GM19468 (cell line): Measurements from ENCODE around the gene ALDH1L1.

Source experiments
- ATAC-seq: cut with Tn5 transposase; IDR thresholded peaks from one replicate; pipeline ENCODE4 v1.9.1; 2021; ENCODE audit warnings: mild to moderate bottlenecking, moderate library complexity, moderate number of reproducible peaks; ENCODE audit not compliant: unreplicated experiment; ENCODE audit errors: extremely low read depth

The ALDH1L1 gene

GRCh38 chr3:126124148-126124868 is 56.1 kb downstream of the ALDH1L1 start:
- no peak for ATAC-seq

DNA sequence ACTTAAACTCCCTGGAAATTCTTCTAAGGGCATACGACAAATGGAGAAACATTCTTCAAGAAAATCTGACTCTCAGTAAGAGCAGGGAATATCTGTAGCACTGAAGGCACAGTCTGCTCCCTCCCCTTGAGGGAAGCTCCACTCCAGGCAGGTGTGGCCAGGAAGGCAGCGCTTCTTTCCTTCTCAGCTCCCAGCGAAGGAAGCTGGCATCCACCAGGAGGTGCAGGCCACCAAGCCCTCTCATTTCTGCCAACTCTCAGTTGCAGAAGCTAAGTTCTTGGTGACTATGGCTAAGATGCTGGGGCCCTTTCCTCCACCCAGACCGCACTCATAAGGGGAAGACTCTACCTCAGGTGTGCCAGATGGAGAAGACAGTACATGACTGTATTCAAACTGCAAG is 58.8 kb downstream of the ALDH1L1 start:
- no peak for ATAC-seq

- ATAC-seq: no peak
Measured at GRCh38 chr3:126121074-126121473, 59.3 kb downstream of the ALDH1L1 start.

DNA sequence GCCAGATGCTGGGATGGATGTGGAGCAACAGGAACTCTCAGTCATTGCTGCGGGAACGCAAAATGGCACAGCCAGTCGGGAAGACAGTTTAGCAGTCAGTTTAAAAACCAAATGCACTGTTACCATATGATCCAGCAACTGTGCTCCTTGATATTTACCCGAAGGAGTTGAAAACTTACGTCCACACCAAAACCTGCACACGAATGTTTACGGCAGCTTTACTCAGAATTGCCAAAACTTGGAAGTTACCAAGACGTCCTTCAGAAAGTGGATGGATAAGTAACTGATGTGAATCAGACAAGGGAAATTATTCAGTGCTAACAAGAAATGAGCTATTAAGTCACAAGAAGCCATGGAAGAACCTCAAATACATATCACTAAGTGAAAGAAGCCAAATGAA is 60.4 kb downstream of the ALDH1L1 start:
- ATAC-seq: no peak

- ATAC-seq: no peak
Measured at GRCh38 chr3:126119008-126119675, 61.2 kb downstream of the ALDH1L1 start.

GRCh38 chr3:126118591-126118990 is 61.8 kb downstream of the ALDH1L1 start:
- no peak for ATAC-seq

DNA sequence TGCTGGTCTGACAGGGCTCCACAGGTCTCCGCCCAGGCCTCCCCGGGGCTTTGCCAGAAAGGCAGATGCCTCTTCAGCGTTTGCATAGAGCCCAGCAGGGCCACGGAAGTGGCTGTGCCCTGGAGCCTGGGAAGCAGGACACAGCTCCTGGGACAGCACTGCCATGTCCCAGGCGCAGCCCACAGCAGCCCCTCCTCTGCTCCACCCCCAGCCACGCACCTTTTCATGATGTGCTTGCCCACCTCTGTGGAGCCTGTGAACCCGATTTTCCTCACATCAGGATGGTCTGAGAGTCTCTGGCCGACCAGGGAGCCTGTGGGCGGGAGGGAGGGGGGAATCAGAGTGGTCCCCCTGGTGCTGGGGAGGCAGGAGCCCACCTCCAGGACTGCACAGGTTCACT is 62.6 kb downstream of the ALDH1L1 start:
- no peak for ATAC-seq

DNA sequence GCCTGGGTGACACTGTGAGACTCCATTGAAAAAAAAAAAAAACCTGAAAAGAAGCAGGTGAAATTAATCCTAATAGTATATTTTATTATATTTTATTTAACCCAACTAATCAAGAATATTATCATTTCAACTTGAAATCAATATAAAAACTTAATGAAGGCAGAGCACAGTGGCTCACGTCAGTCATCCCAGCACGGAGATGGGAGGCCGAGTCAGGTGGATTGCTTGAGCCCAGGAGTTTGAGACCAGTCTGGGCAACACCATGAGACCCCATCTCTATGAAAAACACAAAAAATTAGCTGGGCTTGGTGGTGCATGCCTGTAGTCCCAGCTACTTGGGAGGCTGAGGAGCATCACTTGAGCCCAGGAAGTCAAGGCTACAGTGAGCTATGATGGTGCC is 63.2 kb downstream of the ALDH1L1 start:
- no peak for ATAC-seq

- ATAC-seq: no peak
Measured at GRCh38 chr3:126116526-126116925, 63.9 kb downstream of the ALDH1L1 start.

GRCh38 chr3:126114443-126115386 is 65.7 kb downstream of the ALDH1L1 start:
- ATAC-seq: no peak

DNA sequence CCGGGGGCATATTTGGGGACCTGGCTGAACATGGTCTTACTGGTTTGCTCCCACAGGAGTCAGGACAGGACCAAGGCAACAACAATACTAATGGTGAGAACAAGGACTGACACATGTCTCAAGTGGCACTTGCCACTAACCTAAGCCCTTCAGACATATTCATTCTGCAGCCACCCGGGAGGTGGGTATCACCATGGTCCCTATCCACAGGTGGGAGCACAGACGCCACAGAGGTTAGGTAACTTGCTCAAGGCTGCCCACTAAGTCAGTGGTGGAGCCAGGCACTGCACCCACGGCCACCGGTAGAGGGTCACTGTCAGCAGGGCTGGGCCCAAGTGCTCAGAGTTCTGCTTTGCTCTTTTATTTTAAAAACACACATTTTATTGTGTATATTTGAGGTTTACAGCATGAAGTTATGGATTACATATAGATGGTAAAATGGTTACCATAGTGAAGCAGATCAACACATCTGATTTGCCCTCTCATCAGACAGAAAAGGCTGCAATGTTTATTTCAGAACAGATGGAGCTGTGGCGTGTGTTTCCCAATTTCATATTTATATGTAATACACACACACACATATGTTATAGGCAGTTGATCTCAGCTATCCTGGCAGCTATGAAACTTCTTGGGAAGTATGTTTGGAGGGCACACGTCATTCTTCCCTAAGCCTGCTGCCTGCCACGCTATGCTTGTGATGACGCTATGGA is 66.5 kb downstream of the ALDH1L1 start:
- no peak for ATAC-seq

DNA sequence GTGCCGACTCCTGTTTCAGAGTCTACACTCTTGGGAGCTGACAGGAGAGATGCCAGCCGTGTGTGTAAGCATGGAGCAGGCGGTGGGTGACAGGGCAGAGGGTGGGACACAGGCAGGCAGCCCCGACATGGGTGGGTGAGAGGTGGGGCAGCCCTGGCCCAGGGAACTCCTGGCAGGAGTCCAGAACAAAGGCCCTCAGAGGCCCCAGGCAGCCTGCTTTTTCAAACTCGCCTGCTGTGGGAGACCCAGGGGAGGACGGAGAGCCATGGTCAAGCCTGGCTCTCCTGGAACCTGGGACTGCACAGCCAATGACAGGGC is 67.2 kb downstream of the ALDH1L1 start:
- ATAC-seq: no peak

DNA sequence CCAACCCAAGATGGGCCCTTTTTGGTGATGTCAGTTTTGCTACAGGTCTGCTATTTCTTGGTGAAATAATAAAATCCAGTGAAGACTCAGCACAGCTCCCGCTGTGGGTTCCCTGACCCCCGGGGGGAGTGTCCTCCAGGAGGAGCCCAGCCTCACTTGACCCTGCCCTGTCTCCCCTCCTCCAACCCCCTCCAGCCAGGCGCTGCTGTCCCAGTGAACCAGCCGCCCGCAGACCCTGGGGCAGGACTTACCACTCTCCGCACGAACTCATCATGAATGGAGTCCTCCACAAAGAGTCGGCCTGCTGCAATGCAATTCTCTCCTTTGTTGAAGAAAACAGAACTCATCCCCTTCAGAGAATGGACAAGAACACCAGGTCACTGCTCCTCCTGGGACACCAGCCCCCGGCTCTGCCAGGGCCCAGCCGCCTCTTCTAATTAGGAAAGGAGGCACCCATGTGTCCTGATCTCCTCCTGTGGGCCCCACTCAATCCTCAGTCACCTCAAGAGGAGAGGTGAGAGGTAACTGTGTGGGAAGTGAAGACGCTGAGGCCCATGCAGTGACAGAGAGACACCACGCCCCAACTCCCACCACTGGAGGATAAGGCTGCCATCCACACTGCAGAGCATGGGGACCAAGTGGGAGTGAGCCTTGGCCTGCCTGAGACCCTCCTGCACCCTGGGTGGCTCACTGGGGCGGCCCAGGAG is 67.7 kb downstream of the ALDH1L1 start:
- no peak for ATAC-seq

DNA sequence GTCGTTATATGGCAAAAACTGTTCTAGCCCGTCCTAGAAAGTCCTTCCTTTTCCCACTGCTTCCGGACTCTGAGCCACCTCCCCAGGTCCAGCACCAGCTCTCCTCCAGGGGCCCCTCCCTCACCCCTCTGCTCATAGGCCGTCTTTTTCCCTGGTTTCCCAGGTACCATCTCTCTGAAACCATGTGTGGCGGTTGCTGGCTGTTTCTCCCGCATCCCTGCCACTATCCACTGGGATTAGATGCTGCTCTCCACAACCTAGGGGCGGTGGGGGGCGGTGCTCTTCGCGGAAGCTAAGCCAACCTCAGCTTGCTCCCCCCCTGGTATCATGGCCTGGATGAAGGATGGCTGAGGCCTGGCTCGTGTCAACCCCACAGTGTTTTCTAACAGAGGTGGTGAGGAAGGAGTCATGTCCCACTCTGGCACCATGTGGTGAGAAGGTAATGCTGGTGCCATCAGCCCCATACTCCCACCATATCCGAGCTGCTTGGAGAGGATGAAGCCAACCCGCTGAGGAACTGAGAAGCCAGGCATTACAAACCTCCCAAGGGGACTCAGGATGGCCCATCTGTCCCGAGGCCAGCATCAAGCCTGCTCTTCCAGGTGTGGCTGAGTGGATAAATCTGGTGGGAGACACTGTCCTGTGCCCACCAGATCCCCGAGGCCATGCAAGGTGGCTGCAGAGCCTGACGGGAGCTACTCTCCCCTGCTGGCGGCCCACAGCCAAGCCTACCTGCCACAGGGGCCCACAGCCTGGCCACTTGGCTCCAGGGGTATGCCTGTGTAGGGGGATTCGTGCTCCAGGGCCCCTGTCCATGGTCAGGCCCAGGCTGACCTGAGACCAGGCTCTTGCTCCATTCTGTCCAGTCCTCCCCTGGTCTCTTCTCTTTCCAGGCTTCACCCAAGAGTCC is 68.6 kb downstream of the ALDH1L1 start:
- no peak for ATAC-seq

DNA sequence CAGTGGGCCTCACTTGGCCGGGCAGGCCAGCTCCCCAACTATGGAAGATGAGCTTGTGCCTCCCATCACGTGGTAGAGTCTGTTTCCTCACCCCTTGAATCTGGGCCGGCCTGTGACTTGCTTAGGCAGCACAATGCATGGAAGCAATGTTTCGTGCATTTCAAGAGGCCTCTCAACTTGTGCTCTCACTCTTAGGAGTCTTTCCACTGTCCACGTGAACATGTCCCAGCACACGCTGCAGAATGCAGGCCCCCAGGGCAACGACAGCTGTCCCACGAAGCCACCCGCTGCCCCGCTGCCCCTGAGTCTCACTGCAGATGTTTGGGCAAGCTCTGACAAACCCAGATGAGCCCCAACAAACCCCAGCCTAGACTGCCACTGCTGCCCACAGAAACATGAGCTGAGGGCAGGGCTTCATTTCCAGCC is 69.2 kb downstream of the ALDH1L1 start:
- no peak for ATAC-seq

- no peak for ATAC-seq
Measured at GRCh38 chr3:126110431-126111125, 69.8 kb downstream of the ALDH1L1 start.

GRCh38 chr3:126109880-126110235 is 70.5 kb downstream of the ALDH1L1 start:
- ATAC-seq: no peak

GRCh38 chr3:126109146-126109879 is 71.1 kb downstream of the ALDH1L1 start:
- no peak for ATAC-seq
